Common myeloid progenitor, CD34-positive (primary cell): ENCODE data around the gene SYK.
"Not testable (repeated sequence)": the region's sequence is repeated elsewhere in the genome, so short reads cannot be mapped to it uniquely, and the experiment has no call there.

ENCODE experiments used
- CTCF ChIA-PET: fragments of 350-600 bp; sonication (Branson Sonifier 250); formaldehyde crosslinking; loops from one replicate; lab custom pipeline; 2021; ENCODE audit warnings: antibody characterized with exemption; lab: Charles Lee
- POLR2A ChIA-PET: fragments of 350-600 bp; sonication (Branson Sonifier 250); formaldehyde crosslinking; loops from one replicate; lab custom pipeline; 2021; ENCODE audit warnings: antibody characterized with exemption; lab: Charles Lee
- DNase-seq, 3 donors: peaks; one replicate each; pipeline versions ENCODE4 v3.0.0 to v3.0.0-alpha.2; 2013
- H3K27ac ChIP-seq, 2 experiments: 1 replicate in 1 of 2; 2 replicates in 1 of 2; pipeline ENCODE4 v1.7.0; 2013; ENCODE audit warnings: inconsistent platforms in 2 of 2, low read length in 2 of 2, mild to moderate bottlenecking in 2 of 2, low read depth in 1 of 2, moderate library complexity in 1 of 2; ENCODE audit not compliant: severe bottlenecking in 2 of 2, insufficient read depth in 1 of 2, poor library complexity in 1 of 2
- H3K27me3 ChIP-seq, 5 experiments: replicated peaks in 2 of 5; 1 replicate in 3 of 5; 2 replicates in 2 of 5; pipeline versions ENCODE4 v1.6.1 to v1.7.0; 2013; ENCODE audit warnings: low read length in 4 of 5, mild to moderate bottlenecking in 2 of 5, moderate library complexity in 2 of 5, inconsistent platforms in 1 of 5; ENCODE audit not compliant: insufficient read depth in 5 of 5, control insufficient read depth in 4 of 5
- H3K36me3 ChIP-seq, 4 experiments: 1 replicate in 2 of 4; 2 replicates in 2 of 4; pipeline versions ENCODE4 v1.6.1 to v1.7.0; 2013; ENCODE audit warnings: low read length in 3 of 4, control low read depth in 1 of 4, mild to moderate bottlenecking in 1 of 4; ENCODE audit not compliant: control insufficient read depth in 4 of 4, insufficient read depth in 4 of 4
- H3K4me1 ChIP-seq, 4 experiments: 1 replicate in 3 of 4; 2 replicates in 1 of 4; pipeline versions ENCODE4 v1.6.1 to v1.7.1; 2013; ENCODE audit warnings: low read length in 3 of 4, mild to moderate bottlenecking in 3 of 4, control low read depth in 1 of 4, inconsistent platforms in 1 of 4, moderate library complexity in 1 of 4; ENCODE audit not compliant: control insufficient read depth in 4 of 4, insufficient read depth in 4 of 4; ENCODE audit errors: control extremely low read depth in 1 of 4
- H3K4me3 ChIP-seq, 7 experiments: 1 replicate in 4 of 7; 2 replicates in 3 of 7; pipeline versions ENCODE4 v1.5.1 to v1.7.0; 2013; ENCODE audit warnings: mild to moderate bottlenecking in 7 of 7, low read length in 6 of 7, moderate library complexity in 6 of 7, inconsistent platforms in 2 of 7, low read depth in 2 of 7, control low read depth in 1 of 7; ENCODE audit not compliant: insufficient read depth in 4 of 7, control insufficient read depth in 1 of 7; ENCODE audit errors: extremely low read depth in 1 of 7
- H3K9me3 ChIP-seq, 5 experiments: 1 replicate in 4 of 5; 2 replicates in 1 of 5; pipeline versions ENCODE4 v1.6.1 to v1.7.1; 2013; ENCODE audit warnings: low read length in 4 of 5, mild to moderate bottlenecking in 2 of 5, inconsistent platforms in 1 of 5, low read depth in 1 of 5, moderate library complexity in 1 of 5; ENCODE audit not compliant: control insufficient read depth in 4 of 5, insufficient read depth in 2 of 5; ENCODE audit errors: control extremely low read depth in 1 of 5
- WGBS: methylation state at CpG from one replicate; pipeline ENCODE4 v1.1.5; 2013; ENCODE audit not compliant: insufficient coverage; 5-methylcytosine and 5-hydroxymethylcytosine counted together

The SYK gene

GRCh38 chr9:90783552-90783951 is 18.1 kb upstream of the SYK start:
- POLR2A ChIA-PET, result no interaction called here
- Histone ChIP-seq H3K4me3 (no peak overlapping the region), H3K9me3 (no peaks in the 10 kb centered on the region), H3K4me1 (no peaks in the 10 kb centered on the region), H3K27me3 (no peaks in the 10 kb centered on the region), H3K27ac (no peak overlapping the region), H3K36me3 (no peaks in the 10 kb centered on the region)
- CTCF ChIA-PET, result interaction anchor here (1.2 to 2.2 kb wide), 5 partner anchors 23 to 1186 kb away, joined by 3 to 8 read pairs (median 3); no protein-coding TSS in a partner anchor
- no peak for DNase-seq
- WGBS, result 82% methylated on average over 2 of the region's 3 CpGs

GRCh38 chr9:90783964-90784363 is 17.7 kb upstream of the SYK start:
- CTCF ChIA-PET, result interaction anchor here (1.2 to 2.2 kb wide), 5 partner anchors 23 to 1186 kb away, joined by 3 to 8 read pairs (median 3); no protein-coding TSS in a partner anchor

DNA sequence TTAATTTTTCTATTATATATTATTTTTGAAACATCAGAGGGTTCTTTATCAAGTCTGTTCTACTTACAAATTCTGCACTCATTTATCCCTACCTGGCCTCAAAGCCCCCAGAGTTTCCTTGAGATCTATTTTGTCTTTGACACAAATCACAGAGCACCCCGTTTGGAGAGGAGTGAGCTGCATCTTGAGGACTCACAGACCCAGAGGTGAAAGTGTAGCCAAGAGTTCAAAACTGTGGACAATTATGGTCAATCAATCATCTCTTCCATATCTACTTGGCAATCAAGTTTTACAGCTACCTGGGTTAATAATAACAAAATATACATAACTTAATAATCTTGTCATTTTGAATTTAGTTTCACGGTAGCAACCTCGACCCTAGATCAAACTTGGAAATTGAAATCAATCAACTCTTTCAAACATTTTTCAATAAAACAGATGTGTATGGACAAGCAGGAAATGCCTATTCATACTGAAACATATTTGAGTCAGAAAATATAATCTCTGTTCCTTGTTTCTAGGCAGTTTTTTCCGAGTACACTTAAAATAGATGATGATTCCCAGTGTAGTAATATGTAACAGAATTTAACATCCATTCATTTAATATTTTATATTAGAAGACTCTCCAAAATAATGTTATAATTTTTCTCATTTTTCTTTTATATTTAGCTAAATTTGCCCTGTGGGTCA is 13.7 kb upstream of the SYK start:
- Histone ChIP-seq H3K36me3 (no peaks in the 10 kb centered on the region), H3K4me3 (no peak overlapping the region), H3K9me3 (no peaks in the 10 kb centered on the region), H3K27me3 (no peaks in the 10 kb centered on the region), H3K27ac (no peak overlapping the region), H3K4me1 (no peaks in the 10 kb centered on the region)
- no peak for DNase-seq
- ChIA-PET POLR2A (no interaction called here), CTCF (interaction anchor here (1.4 kb wide), 1 partner anchor 28 kb away, joined by 3 read pairs; no protein-coding TSS in a partner anchor)
- no CpG with 5 or more reads among the region's 4 CpGs for WGBS

More at GRCh38 chr9:90783964-90784363, 17.7 kb upstream of the SYK start:
- no peaks in the 10 kb centered on the region for H3K27me3 ChIP-seq
- no peak for DNase-seq
- H3K4me3 ChIP-seq, result no peak overlapping the region
- no peak overlapping the region for H3K27ac ChIP-seq
- no peaks in the 10 kb centered on the region for H3K4me1 ChIP-seq
- POLR2A ChIA-PET, result no interaction called here
- no peaks in the 10 kb centered on the region for H3K36me3 ChIP-seq
- 95% methylated on average over 6 of the region's 8 CpGs for WGBS
- no peaks in the 10 kb centered on the region for H3K9me3 ChIP-seq

GRCh38 chr9:90788527-90788926 is 13.1 kb upstream of the SYK start:
- H3K9me3 ChIP-seq, H3K4me3 ChIP-seq, POLR2A ChIA-PET, H3K27me3 ChIP-seq, H3K4me1 ChIP-seq, H3K36me3 ChIP-seq, DNase-seq, H3K27ac ChIP-seq: not testable (repeated sequence)
- CTCF ChIA-PET, result interaction anchor here (1.4 kb wide), 1 partner anchor 27 kb away, joined by 3 read pairs; no protein-coding TSS in a partner anchor
- WGBS, result no CpG with 5 or more reads among the region's 1 CpG

GRCh38 chr9:90789408-90789807 is 12.2 kb upstream of the SYK start:
- no peaks in the 10 kb centered on the region for H3K36me3 ChIP-seq
- ChIA-PET POLR2A (no interaction called here), CTCF (interaction anchor here (1.0 to 1.4 kb wide), 2 partner anchors 9 to 26 kb away, joined by 3 read pairs; no protein-coding TSS in a partner anchor)
- no peak overlapping the region for H3K27ac ChIP-seq
- H3K4me3 ChIP-seq, result no peak overlapping the region
- H3K27me3 ChIP-seq, result no peaks in the 10 kb centered on the region
- no peak for DNase-seq
- 100% methylated on average over 4 of the region's 4 CpGs for WGBS
- no peaks in the 10 kb centered on the region for H3K9me3 ChIP-seq
- peaks cover 0 to 3% (median 1%) of the 10 kb centered on the region in 4 experiments for H3K4me1 ChIP-seq

GRCh38 chr9:90789862-90790261 is 11.8 kb upstream of the SYK start:
- no peaks in the 10 kb centered on the region for H3K27me3 ChIP-seq
- no peak overlapping the region for H3K4me3 ChIP-seq
- H3K4me1 ChIP-seq, result peaks cover 1 to 7% (median 4%) of the 10 kb centered on the region in 4 experiments
- H3K36me3 ChIP-seq, result no peaks in the 10 kb centered on the region
- H3K9me3 ChIP-seq, result no peaks in the 10 kb centered on the region
- H3K27ac ChIP-seq, result no peak overlapping the region
- DNase-seq, result no peak
- CTCF ChIA-PET, result interaction anchor here (1.0 to 2.2 kb wide), 2 partner anchors 8 to 10 kb away, joined by 3 to 5 read pairs; no protein-coding TSS in a partner anchor
- 85% methylated on average over 4 of the region's 4 CpGs for WGBS
- POLR2A ChIA-PET, result no interaction called here

DNA sequence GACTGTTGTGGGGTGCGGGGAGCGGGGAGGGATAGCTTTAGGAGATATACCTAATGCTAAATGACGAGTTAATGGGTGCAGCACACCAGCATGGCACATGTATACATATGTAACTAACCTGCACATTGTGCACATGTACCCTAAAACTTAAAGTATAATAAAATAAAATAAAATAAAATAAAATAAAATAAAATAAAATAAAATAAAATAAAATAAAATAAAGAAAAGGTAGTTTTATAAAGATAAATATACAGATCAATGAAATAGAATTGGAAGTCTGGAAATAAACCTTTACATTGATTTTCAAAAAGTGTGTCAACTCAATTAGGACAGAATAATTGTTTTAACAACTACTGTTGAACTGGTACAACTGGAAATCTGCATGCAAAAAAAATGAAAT is 8.6 kb upstream of the SYK start:
- WGBS, result no CpG with 5 or more reads among the region's 3 CpGs
- POLR2A ChIA-PET, H3K27me3 ChIP-seq, CTCF ChIA-PET, DNase-seq, H3K36me3 ChIP-seq, H3K27ac ChIP-seq, H3K9me3 ChIP-seq, H3K4me3 ChIP-seq: not testable (repeated sequence)
- H3K4me1 ChIP-seq, result peaks cover 16 to 28% (median 21%) of the 10 kb centered on the region in 4 experiments
